IMR-90 (cell line): Measurements from ENCODE around the gene XAF1. TPM values are rescaled to one million over a fixed set of nuclear protein-coding genes. Genes with fewer than 3 reads are reported as not detected.
"Not testable (repeated sequence)": the region's sequence is repeated elsewhere in the genome, so short reads cannot be mapped to it uniquely, and the experiment has no call there.

ENCODE experiments used
- ATAC-seq: fragments of 200-7000 bp; cut with Tn5 transposase; 2 replicates; pipeline ENCODE4 v1.9.1; 2020; ENCODE audit warnings: low read depth, mild to moderate bottlenecking, moderate library complexity
- BruUV-seq: library from RNA; stranded (reverse); fragments of 400-500 nt; replicated peaks from 2 replicates; lab custom pipeline; 2021; lab: Mats Ljungman, UMichigan
- CTCF ChIA-PET: fragments of 300-600 bp; formaldehyde crosslinking; extraction: SDS; loops from one replicate; lab custom pipeline; 2021; ENCODE audit warnings: antibody characterized with exemption; lab: Yijun Ruan, JAX
- POLR2A ChIA-PET: fragments of 300-600 bp; sonication (Branson Sonifier 250); formaldehyde crosslinking; loops from one replicate; lab custom pipeline; 2022; ENCODE audit warnings: antibody characterized with exemption; ENCODE audit not compliant: unreplicated experiment; lab: Charles Lee
- DNase-seq: peaks from one replicate; pipeline ENCODE4 v3.0.0; 2013
- H2AFZ ChIP-seq: replicated peaks from 2 replicates; pipeline ENCODE3; 2013; ENCODE audit warnings: low read length, mild to moderate bottlenecking; ENCODE audit not compliant: poor library complexity
- H2AK5ac ChIP-seq: 2 replicates; pipeline ENCODE4 v1.6.1; 2013; ENCODE audit warnings: low read depth, low read length, inconsistent platforms
- H2AK9ac ChIP-seq: replicated peaks from 2 replicates; pipeline ENCODE3; 2013; ENCODE audit warnings: mild to moderate bottlenecking, low read depth, low read length, moderate library complexity; ENCODE audit not compliant: poor library complexity
- H2BK120ac ChIP-seq: 2 replicates; pipeline ENCODE4 v1.6.1; 2013; ENCODE audit warnings: low read depth, low read length, inconsistent platforms
- H2BK15ac ChIP-seq: 3 replicates; pipeline ENCODE4 v1.6.1; 2013; ENCODE audit warnings: low read depth, low read length, inconsistent platforms
- H2BK20ac ChIP-seq: 2 replicates; pipeline ENCODE4 v1.6.1; 2013; ENCODE audit warnings: low read depth, mild to moderate bottlenecking, inconsistent platforms, low read length, moderate library complexity
- H2BK5ac ChIP-seq: 2 replicates; pipeline ENCODE4 v1.6.1; 2013; ENCODE audit warnings: mild to moderate bottlenecking, low read depth, low read length, inconsistent platforms; ENCODE audit not compliant: poor library complexity, severe bottlenecking
- H3K14ac ChIP-seq: replicated peaks from 2 replicates; pipeline ENCODE4 v1.6.1; 2013; ENCODE audit warnings: low read depth, low read length, inconsistent platforms
- H3K18ac ChIP-seq: 2 replicates; pipeline ENCODE4 v1.6.1; 2013; ENCODE audit warnings: low read depth, low read length, control low read depth
- H3K23ac ChIP-seq: 2 replicates; pipeline ENCODE4 v1.6.1; 2013; ENCODE audit warnings: low read depth, low read length, inconsistent platforms
- H3K27ac ChIP-seq: 2 replicates; pipeline ENCODE4 v1.5.1; 2013; ENCODE audit warnings: mild to moderate bottlenecking, control low read depth, low read length; ENCODE audit not compliant: insufficient read depth
- H3K27me3 ChIP-seq: 2 replicates; pipeline ENCODE4 v1.6.1; 2013; ENCODE audit warnings: low read length; ENCODE audit not compliant: control insufficient read depth, insufficient read depth
- H3K36me3 ChIP-seq: 2 replicates; pipeline ENCODE4 v1.6.1; 2013; ENCODE audit warnings: low read length, mixed read lengths; ENCODE audit not compliant: control insufficient read depth, insufficient read depth
- H3K4ac ChIP-seq: 2 replicates; pipeline ENCODE4 v1.6.1; 2013; ENCODE audit warnings: low read depth, low read length, inconsistent platforms
- H3K4me1 ChIP-seq: 2 replicates; pipeline ENCODE4 v1.6.1; 2013; ENCODE audit warnings: low read length, mixed read lengths; ENCODE audit not compliant: control insufficient read depth, insufficient read depth
- H3K4me2 ChIP-seq: 2 replicates; pipeline ENCODE4 v1.6.1; 2013; ENCODE audit warnings: low read depth, mild to moderate bottlenecking, control low read depth, low read length, moderate library complexity
- H3K4me3 ChIP-seq: 2 replicates; pipeline ENCODE4 v1.5.1; 2013; ENCODE audit warnings: low read depth, mild to moderate bottlenecking, control low read depth, low read length, moderate library complexity; ENCODE audit not compliant: insufficient read depth
- H3K56ac ChIP-seq: 2 replicates; pipeline ENCODE4 v1.6.1; 2013; ENCODE audit warnings: low read length, inconsistent platforms; ENCODE audit not compliant: insufficient read depth; ENCODE audit errors: extremely low read depth
- H3K79me1 ChIP-seq, 2 experiments: 2 replicates each; pipeline ENCODE4 v1.6.1; 2013; ENCODE audit warnings: low read length in 2 of 2, inconsistent platforms in 1 of 2, low read depth in 1 of 2
- H3K9ac ChIP-seq: 2 replicates; pipeline ENCODE4 v1.6.1; 2013; ENCODE audit warnings: low read depth, low read length, control low read depth
- H3K9me1 ChIP-seq: 2 replicates; pipeline ENCODE4 v1.6.1; 2013; ENCODE audit warnings: low read length, inconsistent platforms; ENCODE audit not compliant: insufficient read depth
- H3K9me3 ChIP-seq: 2 replicates; pipeline ENCODE4 v1.6.1; 2013; ENCODE audit warnings: low read length; ENCODE audit not compliant: control insufficient read depth, insufficient read depth
- H4K20me1 ChIP-seq: 2 replicates; pipeline ENCODE4 v1.6.1; 2013; ENCODE audit warnings: low read length, inconsistent platforms; ENCODE audit not compliant: insufficient read depth
- H4K5ac ChIP-seq: 2 replicates; pipeline ENCODE4 v1.6.1; 2013; ENCODE audit warnings: mild to moderate bottlenecking, low read depth, low read length, control low read depth
- H4K8ac ChIP-seq, 2 experiments: 2 replicates each; pipeline ENCODE4 v1.6.1; 2013; ENCODE audit warnings: low read depth in 2 of 2, low read length in 2 of 2, control low read depth in 1 of 2, inconsistent platforms in 1 of 2
- H4K91ac ChIP-seq: 2 replicates; pipeline ENCODE4 v1.6.1; 2013; ENCODE audit warnings: low read depth, low read length, inconsistent platforms; ENCODE audit not compliant: insufficient read depth
- WGBS, 2 experiments: methylation state at CpG; one replicate each; pipeline versions ENCODE4 v1.1.5 to v1.1.7; 2013; ENCODE audit warnings: missing lambda C conversion rate in 2 of 2; ENCODE audit not compliant: insufficient read length in 1 of 2; ENCODE audit errors: extremely low coverage in 2 of 2; 5-methylcytosine and 5-hydroxymethylcytosine counted together
- dilution Hi-C: fragments of 300-500 bp; cut with HindIII; formaldehyde crosslinking; loops from one replicate; pipeline ENCODE4 v1.14.3; 2018; ENCODE audit warnings: low sequenced_read_pairs; ENCODE audit not compliant: unreplicated experiment
- in situ Hi-C: fragments of 300-500 bp; cut with MboI; formaldehyde crosslinking; loops from 3 replicates; pipeline ENCODE4 v1.14.3; 2019; ENCODE audit warnings: low sequenced_read_pairs, inconsistent platforms, mixed read lengths
- intact Hi-C: fragments of 100-400 bp; cut with micrococcal nuclease; formaldehyde crosslinking; loops from 2 replicates; pipeline ENCODE4 v1.10.0; 2022
- polyA plus RNA-seq, 3 experiments: library from polyadenylated mRNA; depleted of rRNA; stranded (reverse); fragments of >200 nt; gene quantifications; 2 replicates each; pipeline ENCODE4 v1.2.3, GENCODE V29; 2012; ENCODE audit warnings: low replicate concordance in 1 of 3
- total RNA-seq: library from RNA; depleted of rRNA; stranded (reverse); fragments of >200 nt; gene quantifications from 2 replicates; pipeline ENCODE4 v1.2.3, GENCODE V29; 2012

Gene XAF1
- total and polyA plus RNA-seq, 2 of the 4 experiments (the other 2 are of a cell fraction) = 1.3 to 3.9 TPM

GRCh38 chr17:6816368-6816767, 60.5 kb downstream of the XAF1 start:
- CTCF ChIA-PET, H3K23ac ChIP-seq, DNase-seq, H3K27me3 ChIP-seq, H3K4ac ChIP-seq, H3K14ac ChIP-seq, H3K18ac ChIP-seq, H3K9ac ChIP-seq, H2AK9ac ChIP-seq, ATAC-seq, intact Hi-C loops, dilution Hi-C loops, H4K91ac ChIP-seq, H3K79me1 ChIP-seq, H3K4me3 ChIP-seq, H3K9me1 ChIP-seq, H4K20me1 ChIP-seq, H3K9me3 ChIP-seq, H3K4me2 ChIP-seq, BruUV-seq, H2BK20ac ChIP-seq, H3K4me1 ChIP-seq, H3K27ac ChIP-seq, H2BK120ac ChIP-seq, H2BK15ac ChIP-seq, H4K8ac ChIP-seq, H2AFZ ChIP-seq, H4K5ac ChIP-seq, H3K56ac ChIP-seq, H3K36me3 ChIP-seq, H2BK5ac ChIP-seq, in situ Hi-C loops, H2AK5ac ChIP-seq, POLR2A ChIA-PET: not testable (repeated sequence)
- WGBS, 2 experiments = no CpG with 5 or more reads among the region's 3 CpGs
